HG03558 (cell line): ENCODE data around the gene ATP2B3.

Experiments
- ATAC-seq: cut with Tn5 transposase; IDR thresholded peaks from one replicate; pipeline ENCODE4 v1.9.1; 2021; ENCODE audit warnings: moderate number of reproducible peaks; ENCODE audit not compliant: unreplicated experiment; ENCODE audit errors: extremely low read depth

The ATP2B3 gene

GRCh38 chrX:153608376-153608775 is 90.9 kb downstream of the ATP2B3 start:
- ATAC-seq = no peak

- no peak for ATAC-seq
Observed at GRCh38 chrX:153608806-153609205, 91.4 kb downstream of the ATP2B3 start.

- no peak for ATAC-seq
Observed at GRCh38 chrX:153609917-153610835, 92.7 kb downstream of the ATP2B3 start.

- no peak for ATAC-seq
Observed at GRCh38 chrX:153610836-153611213, 93.4 kb downstream of the ATP2B3 start.

GRCh38 chrX:153611298-153612095 is 94.1 kb downstream of the ATP2B3 start:
- ATAC-seq = no peak

- no peak for ATAC-seq
Observed at GRCh38 chrX:153612413-153612812, 95.0 kb downstream of the ATP2B3 start.

GRCh38 chrX:153614818-153615217 is 97.4 kb downstream of the ATP2B3 start:
- no peak for ATAC-seq

GRCh38 chrX:153620576-153620975 is 103.1 kb downstream of the ATP2B3 start:
- ATAC-seq = no peak

- ATAC-seq = no peak
Observed at GRCh38 chrX:153621949-153622598, 104.6 kb downstream of the ATP2B3 start.

- no peak for ATAC-seq
Observed at GRCh38 chrX:153622661-153623309, 105.3 kb downstream of the ATP2B3 start.

- no peak for ATAC-seq
Observed at GRCh38 chrX:153623310-153624029, 106.0 kb downstream of the ATP2B3 start.

GRCh38 chrX:153624196-153625091 is 107.0 kb downstream of the ATP2B3 start:
- ATAC-seq = no peak

- no peak for ATAC-seq
Observed at GRCh38 chrX:153625271-153626024, 108.0 kb downstream of the ATP2B3 start.

- no peak for ATAC-seq
Observed at GRCh38 chrX:153626025-153626633, 108.7 kb downstream of the ATP2B3 start.

- no peak for ATAC-seq
Observed at GRCh38 chrX:153626863-153627674, 109.6 kb downstream of the ATP2B3 start.

GRCh38 chrX:153627675-153628111 is 110.3 kb downstream of the ATP2B3 start:
- ATAC-seq = no peak

- ATAC-seq = no peak
Observed at GRCh38 chrX:153628129-153628528, 110.7 kb downstream of the ATP2B3 start.
